HepG2 (cell line): ENCODE measurements around the gene GRIP2. TPM values are rescaled to one million over a fixed set of nuclear protein-coding genes. Genes with fewer than 3 reads are reported as not detected.

Source experiments
- ATAC-seq: fragments of 200-7000 bp; cut with Tn5 transposase; 3 replicates; pipeline ENCODE4 v1.9.1; 2020; ENCODE audit warnings: mild to moderate bottlenecking, moderate library complexity
- BruUV-seq: library from RNA; stranded (reverse); fragments of 400-500 nt; replicated peaks from 2 replicates; lab custom pipeline; 2021; lab: Mats Ljungman, UMichigan
- CTCF ChIA-PET: fragments of 300-600 bp; formaldehyde crosslinking; extraction: SDS; loops from one replicate; lab custom pipeline; 2021; ENCODE audit warnings: low total read pairs, inconsistent platforms, low intra/inter-chr PET ratio; lab: Yijun Ruan, JAX
- POLR2A ChIA-PET: fragments of 350-600 bp; sonication (Branson Sonifier 250); formaldehyde crosslinking; loops from one replicate; lab custom pipeline; 2020; ENCODE audit warnings: antibody characterized with exemption, inconsistent platforms; lab: Yijun Ruan, JAX
- DNase-seq: peaks from one replicate; pipeline ENCODE4 v3.0.0-alpha.2; 2015; ENCODE audit warnings: low spot score
- FAIRE-seq: peaks from 3 replicates; lab custom pipeline; 2011; peaks lifted over from hg19 to GRCh38; lab: Jason Lieb, UNC
- H2AFZ ChIP-seq: one replicate; pipeline ENCODE4 v1.6.1; 2011; ENCODE audit warnings: low read length, inconsistent platforms
- H3K27ac ChIP-seq: fragments of 300-600 bp; 3 replicates; pipeline ENCODE4 v1.8.0; 2011; ENCODE audit warnings: mixed run types, mild to moderate bottlenecking, mixed read lengths, low read length, inconsistent platforms; ENCODE audit not compliant: insufficient read depth; ENCODE audit errors: extremely low read length
- H3K27me3 ChIP-seq, 2 experiments: fragments of 200-600 bp in 1 of 2; 2 replicates in 1 of 2; 3 replicates in 1 of 2; pipeline versions ENCODE4 v1.6.0 to v1.8.0; 2011; ENCODE audit warnings: low read length in 2 of 2, mild to moderate bottlenecking in 2 of 2, moderate library complexity in 2 of 2, inconsistent platforms in 1 of 2; ENCODE audit not compliant: insufficient read depth in 2 of 2, control insufficient read depth in 1 of 2
- H3K36me3 ChIP-seq, 2 experiments: fragments of 200-600 bp in 1 of 2; replicated peaks in 1 of 2; 2 replicates in 1 of 2; 3 replicates in 1 of 2; pipeline versions ENCODE4 v1.5.1 to v1.8.0; 2011; ENCODE audit warnings: low read length in 2 of 2, inconsistent platforms in 1 of 2; ENCODE audit not compliant: insufficient read depth in 2 of 2, control insufficient read depth in 1 of 2
- H3K4me1 ChIP-seq: 2 replicates; pipeline ENCODE4 v1.5.1; 2012; ENCODE audit warnings: low read length, inconsistent platforms; ENCODE audit not compliant: insufficient read depth
- H3K4me2 ChIP-seq: 2 replicates; pipeline ENCODE4 v1.6.0; 2011; ENCODE audit warnings: low read depth, low read length, inconsistent platforms
- H3K4me3 ChIP-seq, 3 experiments: fragments of 200-600 bp in 1 of 3; sonication (generic), shearing (Covaris generic) in 1 of 3; replicated peaks in 1 of 3; 2 replicates each; pipeline ENCODE4 v1.5.1; 2011 to 2016; ENCODE audit warnings: low read length in 3 of 3, inconsistent platforms in 2 of 3, low read depth in 2 of 3, mild to moderate bottlenecking in 2 of 3, control low read depth in 1 of 3, mixed read lengths in 1 of 3; ENCODE audit not compliant: insufficient read depth in 1 of 3
- H3K79me2 ChIP-seq: one replicate; pipeline ENCODE4 v1.6.1; 2011; ENCODE audit warnings: low read length, inconsistent platforms; ENCODE audit not compliant: insufficient read depth
- H3K9ac ChIP-seq: 2 replicates; pipeline ENCODE4 v1.6.0; 2011; ENCODE audit warnings: mild to moderate bottlenecking, low read depth, low read length, inconsistent platforms; ENCODE audit not compliant: insufficient read depth
- H3K9me3 ChIP-seq: 2 replicates; pipeline ENCODE4 v1.5.1; 2012; ENCODE audit warnings: mild to moderate bottlenecking, low read length
- H4K20me1 ChIP-seq: 2 replicates; pipeline ENCODE4 v1.6.0; 2011; ENCODE audit warnings: inconsistent platforms, mild to moderate bottlenecking, low read length, moderate library complexity; ENCODE audit not compliant: insufficient read depth
- AGO1 ChIP-seq: fragments of 200-400 bp; formaldehyde crosslinking; IDR thresholded peaks from 2 replicates; pipeline ENCODE4 v1.6.1; 2017; ENCODE audit warnings: mild to moderate bottlenecking, low read depth, low read length, moderate library complexity; ENCODE audit not compliant: poor library complexity, severe bottlenecking
- GABPB1 ChIP-seq: IDR thresholded peaks from 2 replicates; pipeline ENCODE4 v1.6.1; 2016; ENCODE audit warnings: mild to moderate bottlenecking, missing genetic modification reagents, moderate library complexity, missing compliant biosample characterization
- MZF1 ChIP-seq: sonication (generic); formaldehyde crosslinking; IDR thresholded peaks from 2 replicates; pipeline ENCODE4 v1.8.1; 2023; ENCODE audit warnings: mild to moderate bottlenecking, missing genetic modification reagents, borderline replicate concordance
- ONECUT2 ChIP-seq: sonication (generic); formaldehyde crosslinking; IDR thresholded peaks from 2 replicates; pipeline ENCODE4 v1.4.0; 2020; ENCODE audit warnings: missing genetic modification reagents
- PCBP2 ChIP-seq: fragments of 200-400 bp; formaldehyde crosslinking; optimal IDR thresholded peaks from 2 replicates; pipeline ENCODE3; 2018; ENCODE audit warnings: low read length, low read depth; ENCODE audit not compliant: poor library complexity, severe bottlenecking
- PTBP1 ChIP-seq: fragments of 200-400 bp; formaldehyde crosslinking; IDR thresholded peaks from 2 replicates; pipeline ENCODE4 v1.6.1; 2018; ENCODE audit warnings: low read length, low read depth; ENCODE audit not compliant: poor library complexity, severe bottlenecking
- SP5 ChIP-seq: IDR thresholded peaks from 2 replicates; pipeline ENCODE4 v1.6.1; 2016; ENCODE audit warnings: low read depth, borderline replicate concordance
- ZNF672 ChIP-seq: sonication (generic); formaldehyde crosslinking; IDR thresholded peaks from 2 replicates; pipeline ENCODE4 v1.8.1; 2022; ENCODE audit warnings: missing genetic modification reagents
- ZNF674 ChIP-seq: sonication (generic); formaldehyde crosslinking; IDR thresholded peaks from 2 replicates; pipeline ENCODE4 v1.5.0; 2020; ENCODE audit warnings: low read depth, mild to moderate bottlenecking, missing genetic modification reagents
- ZNF768 ChIP-seq: sonication (generic); formaldehyde crosslinking; IDR thresholded peaks from 2 replicates; pipeline ENCODE4 v1.4.0; 2020; ENCODE audit warnings: missing genetic modification reagents
- ZNF790 ChIP-seq: sonication (generic); formaldehyde crosslinking; IDR thresholded peaks from 2 replicates; pipeline ENCODE4 v1.8.0; 2022; ENCODE audit warnings: missing genetic modification reagents, mild to moderate bottlenecking, borderline replicate concordance
- WGBS: methylation state at CpG from one replicate; pipeline ENCODE4 v1.1.6; 2017; ENCODE audit warnings: low lambda C conversion rate; 5-methylcytosine and 5-hydroxymethylcytosine counted together
- in situ Hi-C: cut with HindIII; loops from 2 replicates; pipeline ENCODE4 v1.10.0; 2017; ENCODE audit warnings: low pct_unique_long_range_greater_than_20kb; ENCODE audit not compliant: extremely low pct_ligation_motif_present
- intact Hi-C: fragments of 100-400 bp; cut with micrococcal nuclease; formaldehyde crosslinking; loops from one replicate; pipeline ENCODE4 v1.10.0; 2022; ENCODE audit not compliant: unreplicated experiment
- polyA plus RNA-seq, 8 experiments: library from polyadenylated mRNA; depleted of rRNA in 3 of 8; stranded (reverse) in 7 of 8; unstranded in 1 of 8; fragments of >200 nt; fragmentation: Illumina TruSeq in 4 of 8; extraction: Trizol in 4 of 8; gene quantifications; 2 replicates each; pipeline versions ENCODE4 v1.2.1 to v1.2.3, GENCODE V29; 2011 to 2016; ENCODE audit warnings: low read depth in 4 of 8, missing spikeins in 1 of 8, mixed read lengths in 1 of 8; ENCODE audit not compliant: insufficient read depth in 1 of 8
- total RNA-seq, 5 experiments: library from RNA; depleted of rRNA; stranded (reverse); fragments of >200 nt; fragmentation: Illumina TruSeq; extraction: Trizol; gene quantifications; 2 replicates each; pipeline ENCODE4 v1.2.3, GENCODE V29; 2016; ENCODE audit warnings: low read depth in 1 of 5
- TF ChIP-seq, protein P1 (sequence below): sonication (generic); formaldehyde crosslinking; IDR thresholded peaks from 2 replicates; pipeline ENCODE4 v1.5.0; 2020; ENCODE audit warnings: missing genetic modification reagents

Gene GRIP2
- total and polyA plus RNA-seq, 2 of the 13 experiments (the other 11 are each of a cell fraction or from before 2014, with no cell fraction given), result 0.11 to 0.24 TPM

DNA sequence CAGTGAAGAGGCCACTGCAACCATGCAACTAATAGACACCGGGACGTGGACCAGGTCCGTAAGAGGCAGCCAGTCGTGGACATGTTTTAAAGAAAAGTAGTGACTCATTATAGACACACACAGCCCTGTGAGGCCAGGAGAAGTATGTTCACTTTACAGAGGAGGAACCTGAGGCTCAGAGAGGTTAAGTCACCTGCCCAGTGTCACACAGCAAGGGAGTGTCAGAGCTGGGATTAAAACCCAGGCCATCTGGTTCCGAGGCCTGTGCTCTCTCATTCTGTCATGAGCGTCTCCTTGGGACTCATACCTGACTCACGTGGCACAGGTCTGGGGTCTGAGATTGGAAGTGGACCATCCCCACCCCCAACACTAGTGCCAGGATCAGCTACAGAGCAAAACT lies 28.1 kb upstream of the GRIP2 start:
- no peak for DNase-seq
- no peak overlapping the region for H3K9ac ChIP-seq
- no peak overlapping the region for H2AFZ ChIP-seq
- H3K4me2 ChIP-seq, result no peak overlapping the region
- TF ChIP-seq PCBP2 (no peak), ZNF790 (CRISPR knock-in tag) (no peak), GABPB1 (CRISPR knock-in tag) (no peak), ZNF768 (CRISPR knock-in tag) (peak; percentile 89)
- TF ChIP-seq, all 625 proteins: peak for 1
- Histone ChIP-seq H3K9me3 (no peaks in the 10 kb centered on the region), H3K4me1 (peaks cover 21% of the 10 kb centered on the region), H3K27me3 (peaks cover 2 to 21% of the 10 kb centered on the region in 2 experiments; a peak in 3 of 5 replicates), H3K27ac (no peak overlapping the region), H3K79me2 (no peaks in the 10 kb centered on the region), H4K20me1 (no peaks in the 10 kb centered on the region; the same call in 1 of the 2 replicates), H3K36me3 (no peaks in the 10 kb centered on the region), H3K4me3 (no peak overlapping the region)
- 62% methylated on average over 4 of the region's 7 CpGs for WGBS
- POLR2A ChIA-PET, result no interaction called here
- ATAC-seq (no peak), FAIRE-seq (no peak)
- no TSS peak for BruUV-seq
- CTCF ChIA-PET, result no interaction called here
- intact Hi-C loops, result no loop called here
- in situ Hi-C loops, result no loop called here

DNA sequence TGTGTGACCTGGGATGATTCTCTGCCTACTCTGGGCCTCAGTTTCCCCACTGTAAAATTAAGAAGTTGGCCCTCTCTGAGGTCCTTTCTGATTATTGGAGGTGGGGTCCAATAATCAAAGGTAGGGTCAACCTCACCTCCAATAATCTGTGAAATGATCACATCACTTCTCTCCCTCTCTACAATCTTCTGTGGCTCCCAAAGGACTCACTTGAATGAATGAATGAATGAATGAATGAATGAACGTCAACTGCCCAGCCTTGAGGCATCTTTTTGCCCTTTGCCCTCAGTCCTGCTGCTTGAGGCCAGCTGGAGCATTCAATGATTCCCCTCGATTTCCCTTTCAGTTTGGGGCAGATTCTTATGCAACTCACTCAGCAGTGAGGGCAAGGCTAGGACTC lies 26.7 kb upstream of the GRIP2 start:
- peaks cover 1 to 21% of the 10 kb centered on the region in 2 experiments; a peak in 3 of 5 replicates for H3K27me3 ChIP-seq
- POLR2A ChIA-PET, result no interaction called here
- no TSS peak for BruUV-seq

More for the DNA sequence above, 26.7 kb upstream of the GRIP2 start:
- in situ Hi-C loops (no loop called here), intact Hi-C loops (no loop called here)
- no peak for TF ChIP-seq SP5 (CRISPR knock-in tag)
- TF ChIP-seq, protein P1, sequence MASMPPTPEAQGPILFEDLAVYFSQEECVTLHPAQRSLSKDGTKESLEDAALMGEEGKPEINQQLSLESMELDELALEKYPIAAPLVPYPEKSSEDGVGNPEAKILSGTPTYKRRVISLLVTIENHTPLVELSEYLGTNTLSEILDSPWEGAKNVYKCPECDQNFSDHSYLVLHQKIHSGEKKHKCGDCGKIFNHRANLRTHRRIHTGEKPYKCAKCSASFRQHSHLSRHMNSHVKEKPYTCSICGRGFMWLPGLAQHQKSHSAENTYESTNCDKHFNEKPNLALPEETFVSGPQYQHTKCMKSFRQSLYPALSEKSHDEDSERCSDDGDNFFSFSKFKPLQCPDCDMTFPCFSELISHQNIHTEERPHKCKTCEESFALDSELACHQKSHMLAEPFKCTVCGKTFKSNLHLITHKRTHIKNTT, result no peak
- no peak for TF ChIP-seq ZNF674 (CRISPR knock-in tag)
- no peak for TF ChIP-seq MZF1 (CRISPR knock-in tag)
- no peak for TF ChIP-seq ZNF672 (CRISPR knock-in tag)
- no peak for TF ChIP-seq ONECUT2 (CRISPR knock-in tag)
- TF ChIP-seq PTBP1, result no peak
- no peak for TF ChIP-seq AGO1
- H3K27ac ChIP-seq, result no peak overlapping the region
- H3K4me3 ChIP-seq, result no peak overlapping the region
- H4K20me1 ChIP-seq, result no peaks in the 10 kb centered on the region; the same call in 1 of the 2 replicates
- no peaks in the 10 kb centered on the region for H3K36me3 ChIP-seq
- H3K4me2 ChIP-seq, result no peak overlapping the region
- peaks cover 21% of the 10 kb centered on the region for H3K4me1 ChIP-seq
- H3K79me2 ChIP-seq, result no peaks in the 10 kb centered on the region
- no peaks in the 10 kb centered on the region for H3K9me3 ChIP-seq
- H3K9ac ChIP-seq, result no peak overlapping the region
- no peak overlapping the region for H2AFZ ChIP-seq
- ATAC-seq, result no peak
- DNase-seq, result no peak
- CTCF ChIA-PET, result no interaction called here
- 6% methylated on average over 2 of the region's 2 CpGs for WGBS
- FAIRE-seq, result no peak
